ENCODE data around the gene AK9.

Gene AK9

DNA sequence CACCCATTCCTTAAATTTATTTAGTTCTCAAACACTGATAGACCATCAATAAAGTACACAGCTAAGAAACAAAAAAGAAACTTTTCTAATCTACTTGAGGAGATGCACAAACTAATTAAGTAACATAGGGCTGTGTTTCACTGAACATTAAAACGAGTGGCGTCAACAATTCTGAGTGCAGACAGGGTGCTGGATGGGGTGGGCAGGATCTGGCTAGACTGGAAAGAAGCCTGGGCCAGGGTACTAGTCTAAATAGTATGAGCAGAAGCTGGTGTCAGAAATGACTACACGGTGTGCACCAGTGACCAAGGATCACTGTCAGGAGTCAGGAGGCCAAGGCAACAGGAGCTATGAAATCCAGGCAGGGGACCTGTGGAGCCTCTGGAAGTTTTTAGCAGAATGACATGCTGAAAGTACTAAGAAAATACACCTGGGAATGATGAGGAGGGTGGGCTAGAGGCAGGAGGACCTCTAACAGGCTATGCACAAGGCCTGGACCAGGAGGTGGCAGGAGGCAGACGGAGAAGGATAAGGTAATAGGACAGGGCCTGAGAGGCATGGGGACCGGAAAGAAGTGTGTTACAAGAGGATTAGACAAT is 221.3 kb downstream of the AK9 start:
- TF ChIP-seq, protein P1, sequence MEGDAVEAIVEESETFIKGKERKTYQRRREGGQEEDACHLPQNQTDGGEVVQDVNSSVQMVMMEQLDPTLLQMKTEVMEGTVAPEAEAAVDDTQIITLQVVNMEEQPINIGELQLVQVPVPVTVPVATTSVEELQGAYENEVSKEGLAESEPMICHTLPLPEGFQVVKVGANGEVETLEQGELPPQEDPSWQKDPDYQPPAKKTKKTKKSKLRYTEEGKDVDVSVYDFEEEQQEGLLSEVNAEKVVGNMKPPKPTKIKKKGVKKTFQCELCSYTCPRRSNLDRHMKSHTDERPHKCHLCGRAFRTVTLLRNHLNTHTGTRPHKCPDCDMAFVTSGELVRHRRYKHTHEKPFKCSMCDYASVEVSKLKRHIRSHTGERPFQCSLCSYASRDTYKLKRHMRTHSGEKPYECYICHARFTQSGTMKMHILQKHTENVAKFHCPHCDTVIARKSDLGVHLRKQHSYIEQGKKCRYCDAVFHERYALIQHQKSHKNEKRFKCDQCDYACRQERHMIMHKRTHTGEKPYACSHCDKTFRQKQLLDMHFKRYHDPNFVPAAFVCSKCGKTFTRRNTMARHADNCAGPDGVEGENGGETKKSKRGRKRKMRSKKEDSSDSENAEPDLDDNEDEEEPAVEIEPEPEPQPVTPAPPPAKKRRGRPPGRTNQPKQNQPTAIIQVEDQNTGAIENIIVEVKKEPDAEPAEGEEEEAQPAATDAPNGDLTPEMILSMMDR (conservative IDR thresholded peaks at IDR 0.05; ENCODE audit: low read length) = no peak
- no peak for TF ChIP-seq EZH2phosphoT487 (IDR thresholded peaks at IDR 0.05; ENCODE audit: borderline replicate concordance)
- H3K4me2 ChIP-seq (ENCODE audit: low read depth, low read length, poor library complexity, severe bottlenecking) = no peak overlapping the region
- H3K36me3 ChIP-seq (ENCODE audit: insufficient read depth, low read length) = peaks cover 73% of the 10 kb centered on the region
- H4K20me1 ChIP-seq (ENCODE audit: insufficient read depth, low read length, poor library complexity, severe bottlenecking) = no peaks in the 10 kb centered on the region
- no peak overlapping the region for H3K9ac ChIP-seq (ENCODE audit: low read depth, low read length, poor library complexity, severe bottlenecking)
- no peaks in the 10 kb centered on the region for H3K9me3 ChIP-seq (ENCODE audit: insufficient read depth, low read depth, low read length)
- H3K4me3 ChIP-seq (ENCODE audit: low read length, poor library complexity, severe bottlenecking) = no peak overlapping the region
- no peak overlapping the region for H2AFZ ChIP-seq (ENCODE audit: low read length)
- no peaks in the 10 kb centered on the region for H3K9me2 ChIP-seq (replicated peaks; ENCODE audit: low read depth, low read length)
- no peaks in the 10 kb centered on the region for H3F3A ChIP-seq (ENCODE audit: low read depth)
- no peaks in the 10 kb centered on the region for H3K27me3 ChIP-seq (ENCODE audit: insufficient read depth, low read length, poor library complexity, severe bottlenecking)
- H3K4me1 ChIP-seq (ENCODE audit: insufficient read depth, low read length, poor library complexity, severe bottlenecking) = no peaks in the 10 kb centered on the region
- H3K79me2 ChIP-seq (ENCODE audit: insufficient read depth, low read length) = peaks cover 40% of the 10 kb centered on the region

DNA sequence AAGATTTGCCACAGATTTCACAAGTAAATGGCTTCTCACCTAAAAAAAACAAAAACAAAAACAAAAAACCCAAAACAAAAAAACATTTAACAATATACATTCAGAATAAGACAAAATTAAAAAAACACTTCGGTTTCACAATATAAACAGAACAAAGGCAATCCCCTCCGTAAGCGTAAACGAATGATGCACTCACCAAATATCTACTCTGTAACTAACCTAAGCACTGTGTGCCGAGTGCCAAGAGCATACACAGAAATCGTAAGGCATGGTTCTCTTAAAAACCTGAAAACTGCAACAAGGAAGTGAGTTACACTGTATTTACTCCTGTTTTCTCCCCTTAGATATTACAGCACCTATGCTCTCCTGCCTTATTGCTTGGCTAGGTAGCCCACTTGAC is 223.3 kb downstream of the AK9 start:
- TF ChIP-seq, protein P1 (conservative IDR thresholded peaks at IDR 0.05; ENCODE audit: low read length) = no peak
- no peak for TF ChIP-seq EZH2phosphoT487 (IDR thresholded peaks at IDR 0.05; ENCODE audit: borderline replicate concordance)
- H3K27me3 ChIP-seq (ENCODE audit: insufficient read depth, low read length, poor library complexity, severe bottlenecking) = no peaks in the 10 kb centered on the region
- no peaks in the 10 kb centered on the region for H3K9me3 ChIP-seq (ENCODE audit: insufficient read depth, low read depth, low read length)
- H3K36me3 ChIP-seq (ENCODE audit: insufficient read depth, low read length) = peaks cover 63% of the 10 kb centered on the region
- H3K4me2 ChIP-seq (ENCODE audit: low read depth, low read length, poor library complexity, severe bottlenecking) = no peak overlapping the region
- H3K79me2 ChIP-seq (ENCODE audit: insufficient read depth, low read length) = peaks cover 29% of the 10 kb centered on the region; the same call in 1 of the 2 replicates
- H3K4me3 ChIP-seq (ENCODE audit: low read length, poor library complexity, severe bottlenecking) = no peak overlapping the region
- H2AFZ ChIP-seq (ENCODE audit: low read length) = no peak overlapping the region
- H3K9ac ChIP-seq (ENCODE audit: low read depth, low read length, poor library complexity, severe bottlenecking) = no peak overlapping the region
- no peaks in the 10 kb centered on the region for H3K9me2 ChIP-seq (replicated peaks; ENCODE audit: low read depth, low read length)
- no peaks in the 10 kb centered on the region for H4K20me1 ChIP-seq (ENCODE audit: insufficient read depth, low read length, poor library complexity, severe bottlenecking)
- no peaks in the 10 kb centered on the region for H3F3A ChIP-seq (ENCODE audit: low read depth)
- H3K4me1 ChIP-seq (ENCODE audit: insufficient read depth, low read length, poor library complexity, severe bottlenecking) = no peaks in the 10 kb centered on the region

DNA sequence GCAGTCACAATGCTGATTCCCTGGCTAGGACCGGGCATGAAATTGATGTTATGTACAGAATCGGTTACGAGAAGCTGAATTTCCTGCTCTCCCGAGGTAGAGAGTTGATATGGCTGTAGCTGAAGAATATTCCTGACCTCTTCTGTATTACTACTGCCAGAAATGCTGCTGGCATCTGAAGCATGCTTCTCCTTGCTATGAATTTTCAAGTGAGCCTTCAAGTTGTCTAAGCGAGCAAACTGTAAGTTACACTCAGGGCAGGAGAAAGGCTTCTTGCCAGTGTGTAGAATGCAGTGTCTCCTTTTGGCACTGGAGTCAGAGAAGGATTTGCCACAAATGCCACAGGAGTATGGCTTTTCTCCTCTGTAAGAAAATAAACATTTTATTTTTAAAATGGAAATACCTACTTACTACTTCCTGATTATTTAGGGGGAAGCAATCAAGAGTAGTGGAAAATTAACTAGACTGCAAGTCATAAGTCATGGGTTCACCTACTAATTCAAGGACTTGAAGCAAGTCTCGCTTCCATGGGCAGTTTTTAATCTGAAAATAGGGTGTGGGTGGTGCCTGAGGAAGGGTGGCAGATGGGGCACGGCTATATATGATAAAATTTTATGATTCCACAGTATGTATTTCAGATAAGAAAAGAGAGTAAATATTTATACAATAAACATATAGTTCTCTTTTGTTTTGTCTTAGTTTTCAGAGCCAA is 224.6 kb downstream of the AK9 start:
- Histone ChIP-seq H3K4me1 (ENCODE audit: insufficient read depth, low read length, poor library complexity, severe bottlenecking) (no peaks in the 10 kb centered on the region), H3K9me3 (ENCODE audit: insufficient read depth, low read depth, low read length) (no peaks in the 10 kb centered on the region), H3K36me3 (ENCODE audit: insufficient read depth, low read length) (peaks cover 62% of the 10 kb centered on the region), H3K9me2 (replicated peaks; ENCODE audit: low read depth, low read length) (no peaks in the 10 kb centered on the region), H3K4me3 (ENCODE audit: low read length, poor library complexity, severe bottlenecking) (no peak overlapping the region), H3K27me3 (ENCODE audit: insufficient read depth, low read length, poor library complexity, severe bottlenecking) (no peaks in the 10 kb centered on the region), H3K79me2 (ENCODE audit: insufficient read depth, low read length) (peaks cover 22% of the 10 kb centered on the region; the same call in 1 of the 2 replicates), H3K9ac (ENCODE audit: low read depth, low read length, poor library complexity, severe bottlenecking) (no peak overlapping the region), H2AFZ (ENCODE audit: low read length) (no peak overlapping the region), H4K20me1 (ENCODE audit: insufficient read depth, low read length, poor library complexity, severe bottlenecking) (no peaks in the 10 kb centered on the region), H3K4me2 (ENCODE audit: low read depth, low read length, poor library complexity, severe bottlenecking) (no peak overlapping the region), H3F3A (ENCODE audit: low read depth) (no peaks in the 10 kb centered on the region)
- TF ChIP-seq, protein P1 (conservative IDR thresholded peaks at IDR 0.05; ENCODE audit: low read length) = no peak
- TF ChIP-seq EZH2phosphoT487 (IDR thresholded peaks at IDR 0.05; ENCODE audit: borderline replicate concordance) = no peak
